ENCODE data around the gene NCF4. TPM values are rescaled to one million over a fixed set of nuclear protein-coding genes. Genes with fewer than 3 reads are reported as not detected.
A peak's percentile ranks its signal among the peaks of the same experiment; 100 is the strongest.

The NCF4 gene
- total RNA-seq, 1 donor from 2014 or later: not detected

- DNase-seq (ENCODE audit: low read depth): no peak
- TF ChIP-seq CTCF (IDR thresholded peaks at IDR 0.05; ENCODE audit: insufficient read depth, low read length, poor library complexity, severe bottlenecking): no peak
- H3K4me3 ChIP-seq (ENCODE audit: low read depth, low read length): no peak overlapping the region
Measured at GRCh38 chr22:36852056-36852973, 8.5 kb upstream of the NCF4 start.

GRCh38 chr22:36853407-36854099 is 7.3 kb upstream of the NCF4 start:
- no peaks in the 10 kb centered on the region for H3K36me3 ChIP-seq (ENCODE audit: control insufficient read depth, insufficient read depth, low read length)
- H3K4me3 ChIP-seq (ENCODE audit: low read depth, low read length): no peak overlapping the region
- H3K27me3 ChIP-seq (ENCODE audit: control insufficient read depth, insufficient read depth, low read length): peaks cover 17% of the 10 kb centered on the region
- no peak for DNase-seq (ENCODE audit: low read depth)
- TF ChIP-seq CTCF (IDR thresholded peaks at IDR 0.05; ENCODE audit: insufficient read depth, low read length, poor library complexity, severe bottlenecking): peak; percentile 55

More at GRCh38 chr22:36852056-36852973, 8.5 kb upstream of the NCF4 start:
- Histone ChIP-seq H3K36me3 (ENCODE audit: control insufficient read depth, insufficient read depth, low read length) (no peaks in the 10 kb centered on the region), H3K27me3 (ENCODE audit: control insufficient read depth, insufficient read depth, low read length) (peaks cover 12% of the 10 kb centered on the region)

GRCh38 chr22:36855478-36855877 is 5.3 kb upstream of the NCF4 start:
- Histone ChIP-seq H3K36me3 (ENCODE audit: control insufficient read depth, insufficient read depth, low read length) (no peaks in the 10 kb centered on the region), H3K4me3 (ENCODE audit: low read depth, low read length) (no peak overlapping the region), H3K27me3 (ENCODE audit: control insufficient read depth, insufficient read depth, low read length) (peaks cover 15% of the 10 kb centered on the region)
- DNase-seq (ENCODE audit: low read depth): no peak
- TF ChIP-seq CTCF (IDR thresholded peaks at IDR 0.05; ENCODE audit: insufficient read depth, low read length, poor library complexity, severe bottlenecking): no peak

GRCh38 chr22:36856121-36856791 is 4.5 kb upstream of the NCF4 start:
- Histone ChIP-seq H3K36me3 (ENCODE audit: control insufficient read depth, insufficient read depth, low read length) (no peaks in the 10 kb centered on the region), H3K4me3 (ENCODE audit: low read depth, low read length) (no peak overlapping the region), H3K27me3 (ENCODE audit: control insufficient read depth, insufficient read depth, low read length) (peaks cover 11% of the 10 kb centered on the region)
- DNase-seq (ENCODE audit: low read depth): peak; percentile 25
- peak; percentile 100 for TF ChIP-seq CTCF (IDR thresholded peaks at IDR 0.05; ENCODE audit: insufficient read depth, low read length, poor library complexity, severe bottlenecking)

GRCh38 chr22:36856792-36857135 is 4.0 kb upstream of the NCF4 start:
- no peak for TF ChIP-seq CTCF (IDR thresholded peaks at IDR 0.05; ENCODE audit: insufficient read depth, low read length, poor library complexity, severe bottlenecking)
- Histone ChIP-seq H3K27me3 (ENCODE audit: control insufficient read depth, insufficient read depth, low read length) (peaks cover 11% of the 10 kb centered on the region), H3K36me3 (ENCODE audit: control insufficient read depth, insufficient read depth, low read length) (no peaks in the 10 kb centered on the region), H3K4me3 (ENCODE audit: low read depth, low read length) (no peak overlapping the region)
- no peak for DNase-seq (ENCODE audit: low read depth)

All from kidney epithelial cell (primary cell).